Brain microvascular endothelial cell (primary cell): Measurements from ENCODE around the gene HIVEP2.

ENCODE experiments used
- DNase-seq: peaks from one replicate; pipeline ENCODE4 v3.0.0-alpha.2; 2020
- H3K27ac ChIP-seq: fragments of 250-450 bp; sonication (Bioruptor Pico); 2 replicates; pipeline ENCODE4 v1.5.1; 2020; ENCODE audit warnings: mild to moderate bottlenecking, moderate library complexity
- H3K27me3 ChIP-seq: fragments of 250-450 bp; sonication (Bioruptor Pico); replicated peaks from 2 replicates; pipeline ENCODE4 v1.5.1; 2020; ENCODE audit warnings: mild to moderate bottlenecking
- H3K36me3 ChIP-seq: fragments of 250-450 bp; sonication (Bioruptor Pico); replicated peaks from 2 replicates; pipeline ENCODE4 v1.5.1; 2020; ENCODE audit warnings: mild to moderate bottlenecking
- H3K4me3 ChIP-seq: 2 replicates; pipeline ENCODE4 v1.5.1; 2011; ENCODE audit warnings: low read depth, mild to moderate bottlenecking, control low read depth, low read length, moderate library complexity
- CTCF ChIP-seq: IDR thresholded peaks from 2 replicates; pipeline ENCODE4 v1.5.1; 2011; ENCODE audit warnings: low read depth, mild to moderate bottlenecking, moderate library complexity, low read length, control low read depth, inconsistent platforms; ENCODE audit errors: missing control alignments
- in situ Hi-C: cut with HindIII; loops from 2 replicates; pipeline ENCODE4 v1.10.0; 2017; ENCODE audit warnings: low sequenced_read_pairs, low pct_ligation_motif_present

HIVEP2 gene

GRCh38 chr6:142728910-142729481, 216.0 kb downstream of the HIVEP2 start:
- Histone ChIP-seq H3K4me3 (no peak overlapping the region), H3K36me3 (no peaks in the 10 kb centered on the region), H3K27me3 (no peaks in the 10 kb centered on the region), H3K27ac (peak overlapping the region; percentile 68)
- peak; percentile 93 for DNase-seq
- no peak for TF ChIP-seq CTCF
- in situ Hi-C loops, result no loop called here

- Histone ChIP-seq H3K27ac (peak overlapping the region; percentile 68), H3K36me3 (no peaks in the 10 kb centered on the region), H3K27me3 (no peaks in the 10 kb centered on the region), H3K4me3 (no peak overlapping the region)
- TF ChIP-seq CTCF, result no peak
- in situ Hi-C loops, result no loop called here
- no peak for DNase-seq
Measured at GRCh38 chr6:142728364-142728763, 216.6 kb downstream of the HIVEP2 start.

- DNase-seq, result peak; percentile 28
- in situ Hi-C loops, result no loop called here
- H3K36me3 ChIP-seq, result no peaks in the 10 kb centered on the region
- no peaks in the 10 kb centered on the region for H3K27me3 ChIP-seq
- no peak for TF ChIP-seq CTCF
- no peak overlapping the region for H3K27ac ChIP-seq
- no peak overlapping the region for H3K4me3 ChIP-seq
Measured at GRCh38 chr6:142726616-142727015, 218.4 kb downstream of the HIVEP2 start.

GRCh38 chr6:142725024-142725770, 219.8 kb downstream of the HIVEP2 start:
- no peak for DNase-seq
- in situ Hi-C loops, result no loop called here
- Histone ChIP-seq H3K27me3 (no peaks in the 10 kb centered on the region), H3K36me3 (no peaks in the 10 kb centered on the region), H3K4me3 (no peak overlapping the region), H3K27ac (no peak overlapping the region)
- no peak for TF ChIP-seq CTCF

- no peak for TF ChIP-seq CTCF
Measured at GRCh38 chr6:142722841-142723240, 222.1 kb downstream of the HIVEP2 start.

GRCh38 chr6:142722012-142722411, 223.0 kb downstream of the HIVEP2 start:
- Histone ChIP-seq H3K27ac (no peak overlapping the region), H3K4me3 (no peak overlapping the region), H3K36me3 (no peaks in the 10 kb centered on the region), H3K27me3 (no peaks in the 10 kb centered on the region)
- no peak for TF ChIP-seq CTCF
- in situ Hi-C loops, result no loop called here
- DNase-seq, result no peak

More at GRCh38 chr6:142722841-142723240, 222.1 kb downstream of the HIVEP2 start:
- Histone ChIP-seq H3K4me3 (no peak overlapping the region), H3K27ac (no peak overlapping the region), H3K27me3 (no peaks in the 10 kb centered on the region), H3K36me3 (no peaks in the 10 kb centered on the region)
- in situ Hi-C loops, result no loop called here
- DNase-seq, result no peak
